HepG2 (cell line): ENCODE results near the gene MFNG. TPM values are rescaled to one million over a fixed set of nuclear protein-coding genes. Genes with fewer than 3 reads are reported as not detected.

Source experiments
- ATRX ChIP-seq: sonication (generic); formaldehyde crosslinking; IDR thresholded peaks from 2 replicates; pipeline ENCODE4 v1.4.0; 2020; ENCODE audit warnings: missing genetic modification reagents, borderline replicate concordance
- DMTF1 ChIP-seq: sonication (generic); formaldehyde crosslinking; IDR thresholded peaks from 2 replicates; pipeline ENCODE4 v1.4.0; 2020; ENCODE audit warnings: mild to moderate bottlenecking, missing genetic modification reagents
- HMGXB3 ChIP-seq: sonication (generic); formaldehyde crosslinking; IDR thresholded peaks from 2 replicates; pipeline ENCODE4 v1.4.0; 2020; ENCODE audit warnings: missing genetic modification reagents, borderline replicate concordance
- HNRNPLL ChIP-seq: fragments of 200-400 bp; formaldehyde crosslinking; IDR thresholded peaks from 2 replicates; pipeline ENCODE4 v1.6.1; 2017; ENCODE audit warnings: mild to moderate bottlenecking, low read depth, low read length; ENCODE audit not compliant: poor library complexity, severe bottlenecking
- POGK ChIP-seq: sonication (generic); formaldehyde crosslinking; conservative IDR thresholded peaks from 2 replicates; pipeline ENCODE4 v1.8.0; 2022; ENCODE audit warnings: mild to moderate bottlenecking, moderate library complexity, missing genetic modification reagents
- RBM22 ChIP-seq: fragments of 200-400 bp; formaldehyde crosslinking; optimal IDR thresholded peaks from 2 replicates; pipeline ENCODE3; 2017; ENCODE audit warnings: mild to moderate bottlenecking, low read length, moderate library complexity
- SOX6 ChIP-seq, 2 experiments: fragments of 450-650 bp in 1 of 2; sonication (generic) in 1 of 2; formaldehyde crosslinking in 1 of 2; IDR thresholded peaks; 2 replicates each; pipeline versions ENCODE4 v1.4.0 to v1.6.1; 2017 to 2020; ENCODE audit warnings: antibody characterized with exemption in 1 of 2, mild to moderate bottlenecking in 1 of 2, missing genetic modification reagents in 1 of 2
- ZBTB21 ChIP-seq: sonication (generic); formaldehyde crosslinking; IDR thresholded peaks from 2 replicates; pipeline ENCODE4 v1.4.0; 2020; ENCODE audit warnings: missing genetic modification reagents
- ZBTB7A ChIP-seq: sonication (generic); formaldehyde crosslinking; IDR thresholded peaks from 2 replicates; pipeline ENCODE4 v1.8.0; 2022; ENCODE audit warnings: mild to moderate bottlenecking, missing genetic modification reagents
- ZNF18 ChIP-seq: sonication (generic); formaldehyde crosslinking; IDR thresholded peaks from 2 replicates; pipeline ENCODE4 v1.8.0; 2022; ENCODE audit warnings: mild to moderate bottlenecking, missing genetic modification reagents; ENCODE audit not compliant: insufficient replicate concordance
- ZNF362 ChIP-seq: sonication (generic); formaldehyde crosslinking; IDR thresholded peaks from 2 replicates; pipeline ENCODE4 v1.4.0; 2020; ENCODE audit warnings: missing genetic modification reagents, mild to moderate bottlenecking, borderline replicate concordance
- ZNF772 ChIP-seq: sonication (generic); formaldehyde crosslinking; IDR thresholded peaks from 2 replicates; pipeline ENCODE4 v1.5.0; 2020; ENCODE audit warnings: mild to moderate bottlenecking, missing genetic modification reagents
- ZNF784 ChIP-seq: sonication (generic); formaldehyde crosslinking; IDR thresholded peaks from 2 replicates; pipeline ENCODE4 v1.5.1; 2020; ENCODE audit warnings: missing genetic modification reagents, mild to moderate bottlenecking, borderline replicate concordance
- polyA plus RNA-seq, 8 experiments: library from polyadenylated mRNA; depleted of rRNA in 3 of 8; stranded (reverse) in 7 of 8; unstranded in 1 of 8; fragments of >200 nt; fragmentation: Illumina TruSeq in 4 of 8; extraction: Trizol in 4 of 8; gene quantifications; 2 replicates each; pipeline versions ENCODE4 v1.2.1 to v1.2.3, GENCODE V29; 2011 to 2016; ENCODE audit warnings: low read depth in 4 of 8, missing spikeins in 1 of 8, mixed read lengths in 1 of 8; ENCODE audit not compliant: insufficient read depth in 1 of 8
- total RNA-seq, 5 experiments: library from RNA; depleted of rRNA; stranded (reverse); fragments of >200 nt; fragmentation: Illumina TruSeq; extraction: Trizol; gene quantifications; 2 replicates each; pipeline ENCODE4 v1.2.3, GENCODE V29; 2016; ENCODE audit warnings: low read depth in 1 of 5

MFNG gene
- total and polyA plus RNA-seq, 2 of the 13 experiments (the other 11 are each of a cell fraction or from before 2014, with no cell fraction given): 1.0 to 11.7 TPM

GRCh38 chr22:37518509-37519267, 32.5 kb upstream of the MFNG start (continued):
- TF ChIP-seq ZNF784 (CRISPR knock-in tag): peak; percentile 33; the same call in 1 of the 2 replicates
- no peak for TF ChIP-seq HMGXB3 (CRISPR knock-in tag)
- TF ChIP-seq ZNF362 (CRISPR knock-in tag): no peak
- no peak for TF ChIP-seq POGK (CRISPR knock-in tag)
- no peak for TF ChIP-seq SOX6 (IDR thresholded peaks at IDR 0.05)
- TF ChIP-seq SOX6 (CRISPR knock-in tag; IDR thresholded peaks at IDR 0.05): peak; percentile 57; the same call in 1 of the 2 replicates
- TF ChIP-seq ZBTB21 (CRISPR knock-in tag): no peak
- no peak for TF ChIP-seq DMTF1 (CRISPR knock-in tag)
- TF ChIP-seq ZNF772 (CRISPR knock-in tag): no peak
- TF ChIP-seq HNRNPLL: peak; percentile 44
- no peak for TF ChIP-seq ZNF18 (CRISPR knock-in tag)
- 0 out of 2 replicates have a peak, but pooled peaks have one; percentile 43 for TF ChIP-seq ZBTB7A (CRISPR knock-in tag)
- TF ChIP-seq ATRX: no peak
- no peak for TF ChIP-seq RBM22
